Measurements from ENCODE around the gene KSR1.

DNA sequence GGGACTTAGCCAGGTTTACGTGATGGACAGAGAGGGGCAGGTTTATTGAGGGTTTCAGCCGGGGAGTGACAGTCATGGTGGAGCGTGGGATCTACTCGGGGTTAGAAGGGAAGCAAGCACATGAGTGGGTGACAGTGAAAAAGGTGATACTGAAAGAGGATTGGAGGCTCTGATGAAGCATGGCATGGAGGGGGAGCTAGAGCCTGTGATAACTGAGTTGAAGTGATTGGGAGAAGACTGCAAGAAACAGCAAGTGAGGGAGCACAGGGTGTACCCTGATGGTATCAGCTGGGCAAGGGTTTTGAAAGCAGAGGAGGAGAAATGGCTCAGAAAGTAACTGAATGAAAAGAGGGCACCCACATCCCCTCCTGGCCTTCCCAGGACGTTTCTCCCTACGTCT is 6.7 kb upstream of the KSR1 start:
- TF ChIP-seq, protein P1, sequence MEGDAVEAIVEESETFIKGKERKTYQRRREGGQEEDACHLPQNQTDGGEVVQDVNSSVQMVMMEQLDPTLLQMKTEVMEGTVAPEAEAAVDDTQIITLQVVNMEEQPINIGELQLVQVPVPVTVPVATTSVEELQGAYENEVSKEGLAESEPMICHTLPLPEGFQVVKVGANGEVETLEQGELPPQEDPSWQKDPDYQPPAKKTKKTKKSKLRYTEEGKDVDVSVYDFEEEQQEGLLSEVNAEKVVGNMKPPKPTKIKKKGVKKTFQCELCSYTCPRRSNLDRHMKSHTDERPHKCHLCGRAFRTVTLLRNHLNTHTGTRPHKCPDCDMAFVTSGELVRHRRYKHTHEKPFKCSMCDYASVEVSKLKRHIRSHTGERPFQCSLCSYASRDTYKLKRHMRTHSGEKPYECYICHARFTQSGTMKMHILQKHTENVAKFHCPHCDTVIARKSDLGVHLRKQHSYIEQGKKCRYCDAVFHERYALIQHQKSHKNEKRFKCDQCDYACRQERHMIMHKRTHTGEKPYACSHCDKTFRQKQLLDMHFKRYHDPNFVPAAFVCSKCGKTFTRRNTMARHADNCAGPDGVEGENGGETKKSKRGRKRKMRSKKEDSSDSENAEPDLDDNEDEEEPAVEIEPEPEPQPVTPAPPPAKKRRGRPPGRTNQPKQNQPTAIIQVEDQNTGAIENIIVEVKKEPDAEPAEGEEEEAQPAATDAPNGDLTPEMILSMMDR (IDR thresholded peaks at IDR 0.05), result peak in 1 of 7 experiments; percentile 9
- TF ChIP-seq POLR2A (IDR thresholded peaks at IDR 0.05), result no peak
